Muscle layer of duodenum (tissue), 2 donors: ENCODE measurements around the gene ZPR1.

Experiments
- H3K27ac ChIP-seq: one replicate; pipeline ENCODE4 v1.7.0; 2013; ENCODE audit warnings: mild to moderate bottlenecking, low read length
- H3K27me3 ChIP-seq: one replicate; pipeline ENCODE4 v1.7.0; 2013; ENCODE audit warnings: low read depth, mild to moderate bottlenecking, control low read depth, low read length
- H3K36me3 ChIP-seq, 2 donors: one replicate each; pipeline ENCODE4 v1.7.0; 2013; ENCODE audit warnings: low read length in 2 of 2, control low read depth in 1 of 2, mild to moderate bottlenecking in 1 of 2; ENCODE audit not compliant: insufficient read depth in 2 of 2, control insufficient read depth in 1 of 2
- H3K4me1 ChIP-seq, 2 donors: one replicate each; pipeline ENCODE4 v1.7.0; 2013; ENCODE audit warnings: low read length in 2 of 2, mild to moderate bottlenecking in 2 of 2, control low read depth in 1 of 2, moderate library complexity in 1 of 2; ENCODE audit not compliant: insufficient read depth in 2 of 2, control insufficient read depth in 1 of 2
- H3K4me3 ChIP-seq, 2 donors: one replicate each; pipeline ENCODE4 v1.7.0; 2013; ENCODE audit warnings: low read length in 2 of 2, low read depth in 1 of 2, mild to moderate bottlenecking in 1 of 2
- H3K9me3 ChIP-seq, 2 donors: one replicate each; pipeline ENCODE4 v1.7.0; 2013; ENCODE audit warnings: low read length in 2 of 2, control low read depth in 1 of 2, mild to moderate bottlenecking in 1 of 2; ENCODE audit not compliant: control insufficient read depth in 1 of 2
- donor health status: healthy.

Gene ZPR1

GRCh38 chr11:116830184-116830912 lies 42.5 kb upstream of the ZPR1 start:
- no peak overlapping the region for H3K4me3 ChIP-seq
- H3K36me3 ChIP-seq: no peaks in the 10 kb centered on the region
- no peak overlapping the region for H3K27ac ChIP-seq
- no peaks in the 10 kb centered on the region for H3K9me3 ChIP-seq
- no peaks in the 10 kb centered on the region for H3K27me3 ChIP-seq
- peaks cover 0 to 7% of the 10 kb centered on the region in 2 donors for H3K4me1 ChIP-seq

GRCh38 chr11:116829525-116830183 lies 41.8 kb upstream of the ZPR1 start, which contains the start of gene APOC3:
APOC3 (plus strand) TSS chr11:116829907; CDS start chr11:116830583, 676 bp downstream.
- Histone ChIP-seq H3K4me1 (peaks cover 0 to under 1% of the 10 kb centered on the region in 2 donors), H3K27me3 (no peaks in the 10 kb centered on the region), H3K4me3 (no peak within 1 kb of the TSS), H3K27ac (no peak within 1 kb of the TSS), H3K36me3 (no peaks in the 10 kb centered on the region), H3K9me3 (no peaks in the 10 kb centered on the region)

GRCh38 chr11:116828632-116829524 lies 41.1 kb upstream of the ZPR1 start:
- no peaks in the 10 kb centered on the region for H3K4me1 ChIP-seq
- no peaks in the 10 kb centered on the region for H3K9me3 ChIP-seq
- no peak overlapping the region for H3K4me3 ChIP-seq
- H3K27me3 ChIP-seq: no peaks in the 10 kb centered on the region
- no peak overlapping the region for H3K27ac ChIP-seq
- no peaks in the 10 kb centered on the region for H3K36me3 ChIP-seq

GRCh38 chr11:116827461-116827860 lies 39.6 kb upstream of the ZPR1 start:
- no peaks in the 10 kb centered on the region for H3K9me3 ChIP-seq
- no peak overlapping the region for H3K27ac ChIP-seq
- no peaks in the 10 kb centered on the region for H3K4me1 ChIP-seq
- H3K4me3 ChIP-seq: no peak overlapping the region
- H3K27me3 ChIP-seq: no peaks in the 10 kb centered on the region
- H3K36me3 ChIP-seq: no peaks in the 10 kb centered on the region

GRCh38 chr11:116826751-116827431 lies 39.1 kb upstream of the ZPR1 start:
- Histone ChIP-seq H3K4me3 (no peak overlapping the region), H3K4me1 (no peaks in the 10 kb centered on the region), H3K9me3 (no peaks in the 10 kb centered on the region), H3K36me3 (no peaks in the 10 kb centered on the region), H3K27ac (no peak overlapping the region), H3K27me3 (no peaks in the 10 kb centered on the region)

GRCh38 chr11:116825854-116826750 lies 38.3 kb upstream of the ZPR1 start:
- no peaks in the 10 kb centered on the region for H3K4me1 ChIP-seq
- no peak overlapping the region for H3K4me3 ChIP-seq
- H3K27ac ChIP-seq: no peak overlapping the region
- no peaks in the 10 kb centered on the region for H3K36me3 ChIP-seq
- no peaks in the 10 kb centered on the region for H3K9me3 ChIP-seq
- H3K27me3 ChIP-seq: no peaks in the 10 kb centered on the region

- no peaks in the 10 kb centered on the region for H3K9me3 ChIP-seq
- H3K27me3 ChIP-seq: no peaks in the 10 kb centered on the region
- no peaks in the 10 kb centered on the region for H3K36me3 ChIP-seq
- H3K4me1 ChIP-seq: no peaks in the 10 kb centered on the region
- H3K4me3 ChIP-seq: no peak overlapping the region
- no peak overlapping the region for H3K27ac ChIP-seq
Measured at GRCh38 chr11:116825434-116825833, 37.6 kb upstream of the ZPR1 start.

- no peaks in the 10 kb centered on the region for H3K9me3 ChIP-seq
- H3K4me3 ChIP-seq: no peak within 1 kb of the TSS
- H3K27ac ChIP-seq: no peak within 1 kb of the TSS
- no peaks in the 10 kb centered on the region for H3K4me1 ChIP-seq
- H3K36me3 ChIP-seq: no peaks in the 10 kb centered on the region
- H3K27me3 ChIP-seq: no peaks in the 10 kb centered on the region
Measured at GRCh38 chr11:116823031-116823843, 35.4 kb upstream of the ZPR1 start, which contains the start of gene APOA4. APOA4 (minus strand) TSS chr11:116823304; CDS start chr11:116823191, 113 bp downstream.

GRCh38 chr11:116822575-116822974 lies 34.8 kb upstream of the ZPR1 start:
- H3K4me1 ChIP-seq: no peaks in the 10 kb centered on the region
- no peak overlapping the region for H3K4me3 ChIP-seq
- H3K36me3 ChIP-seq: no peaks in the 10 kb centered on the region
- H3K27ac ChIP-seq: no peak overlapping the region
- H3K9me3 ChIP-seq: no peaks in the 10 kb centered on the region
- no peaks in the 10 kb centered on the region for H3K27me3 ChIP-seq
